HL-60 (cell line): ENCODE results near the gene F13B.

Experiments used
- CTCF ChIP-seq: IDR thresholded peaks from one replicate; pipeline ENCODE4 v1.5.1; 2011; ENCODE audit warnings: low read length, control low read depth, inconsistent platforms; ENCODE audit not compliant: insufficient read depth
- GABPA ChIP-seq: IDR thresholded peaks from 2 replicates; pipeline ENCODE4 v1.6.1; 2012; ENCODE audit warnings: low read depth
- REST ChIP-seq: IDR thresholded peaks from 2 replicates; pipeline ENCODE4 v1.6.1; 2012; ENCODE audit warnings: low read depth; ENCODE audit not compliant: insufficient replicate concordance
- SPI1 ChIP-seq: IDR thresholded peaks from 2 replicates; pipeline ENCODE4 v1.6.1; 2012; ENCODE audit warnings: low read depth, mild to moderate bottlenecking, borderline replicate concordance

- TF ChIP-seq CTCF (no peak), REST (no peak), SPI1 (no peak), GABPA (no peak)
Observed at GRCh38 chr1:197103300-197103699, 36.2 kb upstream of the F13B start.
